CD14-positive monocyte (primary cell): ENCODE results near the gene MACF1. TPM values are rescaled to one million over a fixed set of nuclear protein-coding genes. Genes with fewer than 3 reads are reported as not detected.
A peak's percentile ranks its signal among the peaks of the same experiment; 100 is the strongest.
"Not testable (repeated sequence)": the region's sequence is repeated elsewhere in the genome, so short reads cannot be mapped to it uniquely, and the experiment has no call there.

Experiments
- DNase-seq, 3 donors: peaks; one replicate each; pipeline ENCODE4 v3.0.0-alpha.2; 2011 to 2022
- H2AFZ ChIP-seq: 2 replicates; pipeline ENCODE4 v1.6.0; 2012; ENCODE audit warnings: mild to moderate bottlenecking, low read depth, low read length, inconsistent platforms; ENCODE audit not compliant: insufficient read depth, poor library complexity, severe bottlenecking
- H3K27ac ChIP-seq, 2 donors: 1 replicate in 1 of 2; 2 replicates in 1 of 2; pipeline ENCODE4 v1.5.1; 2012 to 2013; ENCODE audit warnings: low read length in 2 of 2, control low read depth in 1 of 2, inconsistent platforms in 1 of 2, low read depth in 1 of 2, mild to moderate bottlenecking in 1 of 2
- H3K27me3 ChIP-seq, 2 donors: one replicate each; pipeline versions ENCODE4 v1.6.0 to v1.6.1; 2011 to 2013; ENCODE audit warnings: low read length in 2 of 2; ENCODE audit not compliant: control insufficient read depth in 2 of 2, insufficient read depth in 2 of 2
- H3K36me3 ChIP-seq, 2 donors: replicated peaks in 1 of 2; 1 replicate in 1 of 2; 2 replicates in 1 of 2; pipeline versions ENCODE4 v1.5.1 to v1.6.1; 2012 to 2013; ENCODE audit warnings: low read length in 2 of 2, control low read depth in 1 of 2, inconsistent platforms in 1 of 2, mild to moderate bottlenecking in 1 of 2; ENCODE audit not compliant: insufficient read depth in 2 of 2, control insufficient read depth in 1 of 2
- H3K4me1 ChIP-seq, 2 donors: 1 replicate in 1 of 2; 2 replicates in 1 of 2; pipeline versions ENCODE4 v1.5.1 to v1.6.1; 2012 to 2013; ENCODE audit warnings: low read length in 2 of 2, control low read depth in 1 of 2, inconsistent platforms in 1 of 2, mild to moderate bottlenecking in 1 of 2, moderate library complexity in 1 of 2; ENCODE audit not compliant: insufficient read depth in 2 of 2, control insufficient read depth in 1 of 2
- H3K4me2 ChIP-seq: replicated peaks from 2 replicates; pipeline ENCODE3; 2012; ENCODE audit warnings: low read length, moderate library complexity, mild to moderate bottlenecking; ENCODE audit not compliant: poor library complexity, severe bottlenecking; ENCODE audit errors: extremely low read depth
- H3K4me3 ChIP-seq, 3 experiments: fragments of 200-600 bp in 1 of 3; sonication (generic) in 1 of 3; replicated peaks in 1 of 3; 1 replicate in 2 of 3; 2 replicates in 1 of 3; pipeline ENCODE4 v1.5.1; 2011 to 2013; ENCODE audit warnings: low read length in 3 of 3, mild to moderate bottlenecking in 3 of 3, control low read depth in 2 of 3, low read depth in 2 of 3, inconsistent platforms in 1 of 3, moderate library complexity in 1 of 3
- H3K79me2 ChIP-seq: 2 replicates; pipeline ENCODE4 v1.6.0; 2012; ENCODE audit warnings: mild to moderate bottlenecking, control low read depth, inconsistent platforms, low read length, moderate library complexity; ENCODE audit not compliant: insufficient read depth
- H3K9ac ChIP-seq: 2 replicates; pipeline ENCODE4 v1.6.0; 2017; ENCODE audit warnings: low read length, mild to moderate bottlenecking; ENCODE audit not compliant: insufficient read depth, poor library complexity, severe bottlenecking
- H3K9me3 ChIP-seq, 2 donors: replicated peaks in 1 of 2; 1 replicate in 1 of 2; 2 replicates in 1 of 2; pipeline versions ENCODE4 v1.5.1 to v1.6.1; 2012 to 2013; ENCODE audit warnings: low read length in 2 of 2, control low read depth in 1 of 2; ENCODE audit not compliant: control insufficient read depth in 1 of 2, insufficient read depth in 1 of 2
- H4K20me1 ChIP-seq: 2 replicates; pipeline ENCODE4 v1.6.0; 2012; ENCODE audit warnings: mild to moderate bottlenecking, low read length, control low read depth, moderate library complexity; ENCODE audit not compliant: insufficient read depth
- H3K27ac Mint-ChIP-seq, 7 donors: one replicate each; pipeline ENCODE4 v1.8.0; 2020; ENCODE audit warnings: mild to moderate bottlenecking in 7 of 7, mixed read lengths in 7 of 7, moderate library complexity in 6 of 7, inconsistent platforms in 2 of 7
- H3K27me3 Mint-ChIP-seq, 3 donors: one replicate each; pipeline ENCODE4 v1.8.0; 2021 to 2022; ENCODE audit warnings: low read depth in 3 of 3, mild to moderate bottlenecking in 3 of 3, mixed read lengths in 3 of 3, moderate library complexity in 3 of 3, inconsistent platforms in 1 of 3
- H3K36me3 Mint-ChIP-seq, 2 donors: one replicate each; pipeline ENCODE4 v1.8.0; 2020; ENCODE audit warnings: mixed read lengths in 2 of 2, inconsistent platforms in 1 of 2, mild to moderate bottlenecking in 1 of 2
- H3K4me1 Mint-ChIP-seq: one replicate; pipeline ENCODE4 v1.8.0; 2020; ENCODE audit warnings: mild to moderate bottlenecking, mixed read lengths
- H3K4me3 Mint-ChIP-seq, 2 donors: one replicate each; pipeline ENCODE4 v1.8.0; 2020; ENCODE audit warnings: mild to moderate bottlenecking in 2 of 2, mixed read lengths in 2 of 2, moderate library complexity in 1 of 2
- H3K9me3 Mint-ChIP-seq, 7 donors: one replicate each; pipeline ENCODE4 v1.8.0; 2020 to 2022; ENCODE audit warnings: mixed read lengths in 7 of 7, mild to moderate bottlenecking in 6 of 7, moderate library complexity in 6 of 7, inconsistent platforms in 2 of 7
- WGBS: methylation state at CpG from one replicate; pipeline ENCODE4 v1.1.5; 2013; ENCODE audit warnings: missing lambda C conversion rate; ENCODE audit not compliant: insufficient coverage; 5-methylcytosine and 5-hydroxymethylcytosine counted together
- intact Hi-C, 2 donors: fragments of 100-400 bp; cut with micrococcal nuclease; formaldehyde crosslinking; loops; one replicate each; pipeline versions ENCODE4 v1.15.0 to v1.15.1; 2023
- polyA plus RNA-seq, 3 donors: library from polyadenylated mRNA; depleted of rRNA in 1 of 3; unstranded in 2 of 3; stranded (reverse) in 1 of 3; fragments of 300-500 nt in 2 of 3; fragments of >200 nt in 1 of 3; fragmentation: Illumina TruSeq in 2 of 3; gene quantifications; 1 replicate in 2 of 3; 2 replicates in 1 of 3; pipeline ENCODE4 v1.2.3, GENCODE V29; 2012 to 2021

Gene MACF1
- polyA plus RNA-seq, 3 donors, result 3.4 to 36.8 (median 4.5) TPM

- H3K9me3 Mint-ChIP-seq, DNase-seq, H3K4me1 ChIP-seq, H3K27ac ChIP-seq, H3K4me3 ChIP-seq, intact Hi-C loops, H3K4me3 Mint-ChIP-seq, H4K20me1 ChIP-seq, H3K27ac Mint-ChIP-seq, H3K79me2 ChIP-seq, H3K4me2 ChIP-seq, H3K9me3 ChIP-seq, H3K27me3 ChIP-seq, H3K9ac ChIP-seq, H3K36me3 ChIP-seq, H3K4me1 Mint-ChIP-seq, H2AFZ ChIP-seq, H3K36me3 Mint-ChIP-seq: not testable (repeated sequence)
- WGBS, result no CpG with 5 or more reads among the region's 7 CpGs
- H3K27me3 Mint-ChIP-seq, result peaks cover 0 to 11% (median 5%) of the 10 kb centered on the region in 3 donors
Measured at GRCh38 chr1:39517936-39518335, 313.4 kb downstream of the MACF1 start.

GRCh38 chr1:39519376-39519775 lies 314.9 kb downstream of the MACF1 start:
- not testable (repeated sequence) for H3K9me3 Mint-ChIP-seq, H3K4me2 ChIP-seq

GRCh38 chr1:39522221-39522620 lies 317.7 kb downstream of the MACF1 start:
- H3K4me2 ChIP-seq, H4K20me1 ChIP-seq, H3K4me3 Mint-ChIP-seq, H3K27me3 ChIP-seq, H3K4me3 ChIP-seq, H3K79me2 ChIP-seq, H3K9me3 ChIP-seq, H3K9me3 Mint-ChIP-seq, H3K27me3 Mint-ChIP-seq, H3K27ac ChIP-seq, DNase-seq, H3K4me1 ChIP-seq, H3K9ac ChIP-seq, intact Hi-C loops, H3K36me3 ChIP-seq, H2AFZ ChIP-seq, H3K4me1 Mint-ChIP-seq: not testable (repeated sequence)
- peak overlapping the region in 1 of 7 donors; percentile 35 for H3K27ac Mint-ChIP-seq
- WGBS, result no CpG with 5 or more reads among the region's 10 CpGs
- peaks cover 8 to 16% of the 10 kb centered on the region in 2 donors for H3K36me3 Mint-ChIP-seq

More at GRCh38 chr1:39519376-39519775, 314.9 kb downstream of the MACF1 start:
- H2AFZ ChIP-seq, H3K9ac ChIP-seq, intact Hi-C loops, H3K27me3 Mint-ChIP-seq, H3K27me3 ChIP-seq, H3K4me1 ChIP-seq, H3K79me2 ChIP-seq, H3K36me3 Mint-ChIP-seq, H3K4me3 ChIP-seq, H3K27ac ChIP-seq, H3K4me3 Mint-ChIP-seq, H3K9me3 ChIP-seq, DNase-seq, H4K20me1 ChIP-seq, H3K36me3 ChIP-seq, H3K4me1 Mint-ChIP-seq: not testable (repeated sequence)
- peak overlapping the region in 1 of 7 donors; percentile 40 for H3K27ac Mint-ChIP-seq
- no CpG with 5 or more reads among the region's 5 CpGs for WGBS
